ENCODE results near the gene MYO5A.

The MYO5A gene

GRCh38 chr15:52556524-52557273 lies 28.0 kb upstream of the MYO5A start:
- Histone ChIP-seq H3K4me1 (ENCODE audit: control insufficient read depth, insufficient read depth, low read length) (peaks cover 8% of the 10 kb centered on the region), H3K27ac (ENCODE audit: extremely low read depth, low read depth, low read length) (no peak overlapping the region), H3K9me3 (ENCODE audit: control insufficient read depth, insufficient read depth, low read depth, low read length) (no peaks in the 10 kb centered on the region), H3K36me3 (ENCODE audit: control insufficient read depth in 2 of 2, insufficient read depth in 1 of 2, low read length in 2 of 2) (peaks cover 15 to 39% of the 10 kb centered on the region in 2 experiments; a peak in 2 of 3 replicates), H3K4me3 (ENCODE audit: low read depth, low read length) (no peak overlapping the region)
- ChIA-PET POLR2A (no interaction called here), CTCF (interaction anchor here (0.5 kb wide), 1 partner anchor 1285 kb away, joined by 3 read pairs; no protein-coding TSS in a partner anchor)
- TF ChIP-seq ZNF121 (tag by site-specific recombination; IDR thresholded peaks at IDR 0.05) (no peak), ZNF416 (tag by site-specific recombination; IDR thresholded peaks at IDR 0.05) (no peak), SP7 (tag by site-specific recombination; IDR thresholded peaks at IDR 0.05) (no peak), ZNF621 (tag by site-specific recombination; IDR thresholded peaks at IDR 0.05) (no peak), ZNF561 (tag by site-specific recombination; IDR thresholded peaks at IDR 0.05; ENCODE audit: borderline replicate concordance) (no peak), ZFP3 (tag by site-specific recombination; IDR thresholded peaks at IDR 0.05; ENCODE audit: low read depth) (no peak), ZXDB (tag by site-specific recombination; IDR thresholded peaks at IDR 0.05) (no peak), KLF8 (tag by site-specific recombination; IDR thresholded peaks at IDR 0.05) (no peak), ZNF843 (tag by site-specific recombination; IDR thresholded peaks at IDR 0.05) (no peak), ZNF600 (tag by site-specific recombination; IDR thresholded peaks at IDR 0.05) (no peak), ZNF23 (tag by site-specific recombination; IDR thresholded peaks at IDR 0.05; ENCODE audit: borderline replicate concordance) (no peak), ZNF24 (tag by site-specific recombination; IDR thresholded peaks at IDR 0.05) (no peak), ZNF366 (tag by site-specific recombination; conservative IDR thresholded peaks at IDR 0.05) (no peak), PRDM6 (tag by site-specific recombination; IDR thresholded peaks at IDR 0.05) (no peak), ZSCAN30 (tag by site-specific recombination; IDR thresholded peaks at IDR 0.05) (no peak)

- Histone ChIP-seq H3K27ac (ENCODE audit: extremely low read depth, low read depth, low read length) (no peak overlapping the region), H3K9me3 (ENCODE audit: control insufficient read depth, insufficient read depth, low read depth, low read length) (no peaks in the 10 kb centered on the region), H3K36me3 (ENCODE audit: control insufficient read depth in 2 of 2, insufficient read depth in 1 of 2, low read length in 2 of 2) (peaks cover 16 to 68% of the 10 kb centered on the region in 2 experiments; a peak in 2 of 3 replicates), H3K4me1 (ENCODE audit: control insufficient read depth, insufficient read depth, low read length) (peaks cover 4% of the 10 kb centered on the region; the same call in 1 of the 2 replicates), H3K4me3 (ENCODE audit: low read depth, low read length) (no peak overlapping the region)
- ChIA-PET CTCF (interaction anchor here (0.6 to 0.8 kb wide), 2 partner anchors 19 to 178 kb away, joined by 3 to 4 read pairs; no protein-coding TSS in a partner anchor), POLR2A (no interaction called here)
- TF ChIP-seq ZFP41 (tag by site-specific recombination; IDR thresholded peaks at IDR 0.05; ENCODE audit: borderline replicate concordance) (no peak), ELK4 (IDR thresholded peaks at IDR 0.05; ENCODE audit: borderline replicate concordance, low read depth, low read length) (no peak), ZNF791 (tag by site-specific recombination; IDR thresholded peaks at IDR 0.05) (no peak), ZBTB6 (tag by site-specific recombination; IDR thresholded peaks at IDR 0.05) (no peak), ZNF362 (tag by site-specific recombination; IDR thresholded peaks at IDR 0.05) (no peak), ZNF24 (tag by site-specific recombination; IDR thresholded peaks at IDR 0.05) (no peak), ZNF629 (tag by site-specific recombination; IDR thresholded peaks at IDR 0.05) (no peak), ZNF394 (tag by site-specific recombination; IDR thresholded peaks at IDR 0.05; ENCODE audit: borderline replicate concordance) (no peak), ZNF473 (tag by site-specific recombination; IDR thresholded peaks at IDR 0.05) (no peak), ZNF513 (tag by site-specific recombination; IDR thresholded peaks at IDR 0.05) (no peak), FEZF1 (tag by site-specific recombination; IDR thresholded peaks at IDR 0.05) (no peak), ZNF585B (tag by site-specific recombination; IDR thresholded peaks at IDR 0.05) (no peak)
Observed at GRCh38 chr15:52552303-52552702, 23.6 kb upstream of the MYO5A start.

Data from HEK293 (cell line).